ENCODE measurements around the gene AURKB.
"Not testable (repeated sequence)": the region's sequence is repeated elsewhere in the genome, so short reads cannot be mapped to it uniquely, and the experiment has no call there.

Gene AURKB

DNA sequence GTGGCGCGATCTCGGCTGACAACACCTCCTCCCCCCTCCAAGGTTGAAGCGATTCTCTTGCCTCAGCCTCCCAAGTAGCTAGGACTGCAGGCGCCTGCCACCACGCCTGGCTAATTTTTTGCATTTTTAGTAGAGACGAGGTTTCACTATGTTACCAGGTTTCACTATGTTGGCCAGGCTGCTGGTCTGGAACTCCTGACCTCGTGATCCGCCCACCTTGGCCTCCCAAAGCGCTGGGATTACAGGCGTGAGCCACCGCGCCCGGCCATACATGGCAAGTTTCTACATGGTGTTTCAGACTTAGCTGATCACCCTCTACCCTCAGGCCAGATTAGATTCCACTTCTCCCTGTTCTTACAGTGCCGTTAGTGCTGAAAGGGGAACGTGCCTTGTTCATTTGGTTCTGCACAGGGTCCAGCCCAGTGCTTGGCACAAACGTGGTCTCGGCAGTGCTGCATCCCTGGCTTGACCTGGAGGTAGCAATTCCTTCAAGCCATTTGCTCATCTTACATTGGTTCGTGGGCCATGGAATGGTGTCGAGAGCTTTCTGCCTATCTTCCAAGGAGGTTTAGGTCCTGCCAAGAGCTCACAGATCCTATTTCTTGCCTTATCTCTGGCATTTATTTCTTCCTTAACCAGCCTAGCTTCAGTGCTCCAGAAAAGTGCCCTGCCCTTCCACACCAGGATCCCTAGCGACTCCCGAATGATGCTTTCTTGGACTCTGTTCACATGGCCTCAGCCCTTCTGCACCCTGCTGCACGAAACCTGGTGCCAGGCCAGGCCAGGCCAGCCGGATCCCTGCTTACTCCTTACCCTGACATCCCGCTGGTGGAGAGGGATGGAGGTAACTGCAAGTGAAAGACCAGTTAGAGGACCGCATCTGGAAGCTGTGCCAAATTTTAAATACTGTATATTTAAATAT is 14.8 kb upstream of the AURKB start:
- DNase-seq (ENCODE audit: low spot score), result no peak

DNA sequence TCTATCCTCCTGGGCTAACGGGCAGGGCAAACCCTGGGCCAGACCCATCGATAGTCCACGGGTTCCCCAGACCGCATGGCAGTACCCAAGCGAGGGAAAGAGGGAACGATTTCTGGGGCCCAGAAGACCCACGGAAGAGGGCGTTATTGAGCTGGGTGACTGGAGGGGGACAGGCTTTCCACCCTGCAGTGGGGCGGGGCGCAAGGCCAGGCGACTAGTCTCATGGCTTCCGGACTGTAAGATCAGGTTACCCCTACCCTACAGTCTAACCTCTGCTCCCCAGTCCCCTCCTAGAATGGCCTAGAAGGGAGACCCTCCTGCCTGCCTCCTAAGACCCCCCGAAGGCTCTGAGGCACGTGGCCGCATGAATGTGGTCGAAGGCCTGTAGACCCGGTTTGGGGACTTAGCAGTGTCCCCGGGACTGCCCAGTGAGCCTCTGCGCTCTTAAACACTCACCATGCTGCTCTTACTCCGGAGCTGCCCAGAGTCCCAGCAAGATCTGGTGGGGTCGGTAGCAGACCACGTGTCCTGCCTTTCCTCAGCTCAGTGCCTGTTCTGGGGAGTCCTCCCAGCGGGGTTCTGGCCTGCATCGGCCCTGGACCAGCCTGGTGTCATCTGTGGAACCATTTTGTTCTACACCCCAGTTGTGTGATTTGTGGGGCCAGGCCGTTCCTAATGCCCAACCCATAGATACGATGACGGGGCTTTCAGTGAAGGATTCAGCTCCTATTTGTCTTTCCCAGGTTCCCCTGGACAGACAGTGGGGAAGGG is 13.2 kb upstream of the AURKB start:
- DNase-seq (ENCODE audit: low spot score), result peak; percentile 41

DNA sequence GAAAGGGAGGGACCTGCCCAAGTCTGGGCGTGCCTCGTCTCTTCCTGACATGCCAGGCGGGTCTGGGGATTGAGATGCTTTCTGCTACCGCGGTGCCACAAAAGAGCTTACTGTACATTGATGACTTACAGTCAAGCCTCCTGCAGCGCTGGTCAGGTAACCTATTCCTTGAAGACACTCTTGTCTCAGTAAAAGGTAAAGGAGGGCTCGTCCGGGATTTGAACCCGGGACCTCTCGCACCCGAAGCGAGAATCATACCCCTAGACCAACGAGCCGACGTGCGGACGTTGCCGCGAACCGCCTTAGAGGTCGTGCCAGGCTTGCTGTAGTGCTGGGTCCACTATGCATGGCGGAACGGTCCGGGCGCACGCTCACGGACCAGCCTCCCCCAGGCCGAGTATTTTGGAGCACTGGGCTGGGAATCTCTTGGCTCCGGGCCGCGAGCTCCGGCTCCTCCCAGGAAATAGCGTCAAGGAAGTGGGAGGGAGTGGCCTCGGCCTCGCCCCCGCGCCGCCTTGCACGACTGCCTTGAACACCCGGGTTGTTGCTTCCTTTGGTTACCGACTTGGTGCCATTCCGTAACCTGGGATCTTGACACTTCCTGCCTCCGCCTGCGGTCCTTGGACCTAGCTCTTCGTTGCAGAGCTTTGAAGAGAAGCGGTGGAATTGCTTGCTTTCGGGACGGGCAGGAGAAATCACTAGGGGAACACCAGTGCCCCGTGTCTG is 12.4 kb upstream of the AURKB start:
- peak; percentile 84 for DNase-seq (ENCODE audit: low spot score)

DNA sequence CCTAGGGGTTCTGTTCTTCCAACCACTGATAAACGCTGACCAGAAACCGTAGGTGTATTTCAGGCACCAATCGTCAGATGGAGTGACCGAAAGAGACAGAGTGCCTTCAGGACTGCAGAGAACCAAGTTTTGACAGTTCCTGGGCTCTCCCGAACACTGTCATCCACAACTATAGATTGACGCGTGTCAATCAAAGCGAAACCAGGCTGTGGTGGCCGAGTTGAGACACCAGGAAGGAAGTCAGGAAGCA is 11.9 kb upstream of the AURKB start:
- DNase-seq (ENCODE audit: low spot score), result no peak

DNA sequence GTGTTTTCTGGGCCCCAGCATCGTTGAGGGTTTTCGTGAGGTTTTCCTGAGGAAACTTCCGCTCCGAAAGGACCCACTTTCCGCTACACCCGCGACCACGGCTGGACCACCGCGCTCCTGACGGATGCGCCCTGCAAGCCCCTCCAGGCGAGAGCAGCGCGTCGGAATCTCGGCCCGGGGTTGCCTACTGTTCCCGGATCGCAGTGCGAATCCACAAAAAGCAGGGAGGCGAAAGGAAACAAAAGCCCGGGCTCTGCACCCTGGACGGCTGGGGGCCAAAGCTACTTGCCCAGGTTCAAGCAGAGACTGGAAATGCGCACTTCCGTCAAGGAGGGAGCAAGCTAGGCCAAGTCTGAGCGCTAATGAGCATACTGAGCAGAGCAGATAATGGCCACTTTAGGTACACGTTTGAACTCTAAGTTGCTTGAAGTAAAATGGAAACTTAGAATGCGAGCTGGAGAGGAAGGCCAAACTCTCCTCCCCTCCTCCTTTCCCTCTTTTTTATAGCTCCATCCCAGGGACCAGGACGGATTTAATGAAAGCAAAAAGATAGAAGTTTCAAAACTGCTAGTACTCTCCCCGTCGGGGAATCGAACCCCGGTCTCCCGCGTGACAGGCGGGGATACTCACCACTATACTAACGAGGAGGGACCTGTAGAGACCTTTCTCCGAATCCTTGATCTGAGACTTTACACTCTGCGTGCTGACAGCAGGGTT is 11.4 kb upstream of the AURKB start:
- DNase-seq (ENCODE audit: low spot score), result peak; percentile 86

DNA sequence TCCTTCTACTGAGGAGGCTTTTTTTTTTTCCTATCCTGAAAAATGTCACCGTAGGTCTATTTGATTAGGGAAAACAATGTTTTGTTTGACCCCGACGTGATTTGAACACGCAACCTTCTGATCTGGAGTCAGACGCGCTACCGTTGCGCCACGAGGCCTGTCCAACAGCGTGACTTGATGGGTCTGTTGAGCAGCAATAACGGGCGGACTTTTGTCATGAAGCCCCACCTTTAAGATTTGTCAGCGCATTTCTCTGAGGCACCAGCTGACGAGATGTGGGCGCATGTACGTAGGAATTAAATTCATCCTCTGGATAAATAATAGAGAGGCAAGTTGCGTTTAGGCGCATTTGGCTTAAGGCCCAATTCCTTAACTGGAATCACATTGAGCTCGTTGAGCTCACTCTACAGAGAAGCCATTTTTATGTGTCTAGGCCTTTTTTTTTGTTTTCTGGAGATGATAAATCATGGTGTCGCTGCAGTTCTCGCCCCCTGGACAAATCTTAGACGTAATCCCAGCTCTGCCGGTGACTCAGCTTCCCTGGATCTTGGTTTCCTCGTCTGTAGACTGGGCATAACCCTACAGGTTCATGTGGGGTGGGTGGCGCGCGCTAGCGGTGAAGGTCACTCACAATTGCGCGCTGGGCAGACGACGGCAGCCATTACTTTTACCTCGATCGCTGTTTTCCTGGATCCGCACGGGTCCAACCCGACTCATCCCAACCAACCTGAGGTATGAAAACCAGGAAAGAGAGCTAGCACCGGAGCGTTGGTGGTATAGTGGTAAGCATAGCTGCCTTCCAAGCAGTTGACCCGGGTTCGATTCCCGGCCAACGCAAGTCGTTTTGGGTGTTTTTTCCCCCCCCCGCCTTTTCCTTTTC is 10.6 kb upstream of the AURKB start:
- DNase-seq (ENCODE audit: low spot score), result peak; percentile 79

DNA sequence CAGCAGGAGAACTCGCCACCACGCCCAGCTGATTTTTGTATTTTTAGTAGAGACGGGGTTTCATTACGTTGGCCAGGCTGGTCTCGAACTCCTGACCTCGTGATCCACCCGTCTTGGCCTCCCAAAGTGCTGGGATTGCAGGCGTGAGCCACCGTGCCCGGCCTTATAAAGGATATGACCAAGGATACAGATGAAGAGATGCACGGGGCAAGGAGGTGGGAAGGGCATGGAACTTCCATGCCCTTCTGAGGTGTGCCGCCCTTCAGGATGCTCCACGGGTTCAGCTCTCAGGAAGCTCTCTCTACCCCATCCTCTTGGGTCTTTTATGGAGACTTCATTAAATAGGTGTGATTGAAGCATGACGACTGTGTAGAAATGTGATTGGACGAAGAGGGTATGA is 3.6 kb upstream of the AURKB start:
- not testable (repeated sequence) for DNase-seq (ENCODE audit: low spot score)

DNA sequence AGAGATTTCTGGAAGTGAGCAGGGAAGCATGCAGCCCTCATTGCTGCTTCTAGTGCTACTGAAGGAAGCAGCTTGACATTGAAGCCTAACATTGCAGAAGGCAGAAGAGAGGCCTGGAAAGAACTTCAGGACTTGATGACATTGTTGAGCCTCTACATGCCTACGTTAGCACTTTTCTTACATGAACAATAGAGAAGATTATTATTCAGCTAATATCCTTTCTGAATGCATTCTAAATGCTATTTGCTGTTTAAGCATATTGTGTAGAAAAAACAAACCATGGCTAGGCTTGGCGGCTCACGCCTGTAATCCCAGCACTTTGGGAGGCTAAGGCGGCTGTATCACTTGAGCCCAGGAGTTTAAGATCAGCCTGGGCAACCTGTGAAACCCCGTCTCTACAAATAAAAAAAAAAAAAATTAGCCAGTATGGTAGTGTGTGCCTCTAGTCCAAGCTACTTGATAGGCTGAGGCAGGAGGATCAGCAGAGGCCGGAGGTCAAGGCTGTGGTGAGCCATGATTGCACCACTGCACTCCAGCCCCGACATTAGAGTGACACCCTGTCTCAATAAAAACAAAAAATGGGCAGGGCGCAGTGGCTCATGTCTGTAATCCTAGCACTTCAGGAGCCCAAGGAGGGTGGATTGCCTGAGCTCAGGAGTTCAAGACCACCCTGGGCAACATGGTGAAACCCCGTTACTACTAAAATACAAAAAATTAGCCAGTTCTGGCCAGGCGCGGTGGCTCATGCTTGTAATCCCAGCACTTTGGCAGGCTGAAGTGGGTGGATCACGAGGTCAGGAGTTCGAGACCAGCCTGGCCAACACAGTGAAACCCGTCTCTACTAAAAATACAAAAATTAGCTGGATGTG is 2.2 kb upstream of the AURKB start:
- DNase-seq (ENCODE audit: low spot score), result no peak

DNA sequence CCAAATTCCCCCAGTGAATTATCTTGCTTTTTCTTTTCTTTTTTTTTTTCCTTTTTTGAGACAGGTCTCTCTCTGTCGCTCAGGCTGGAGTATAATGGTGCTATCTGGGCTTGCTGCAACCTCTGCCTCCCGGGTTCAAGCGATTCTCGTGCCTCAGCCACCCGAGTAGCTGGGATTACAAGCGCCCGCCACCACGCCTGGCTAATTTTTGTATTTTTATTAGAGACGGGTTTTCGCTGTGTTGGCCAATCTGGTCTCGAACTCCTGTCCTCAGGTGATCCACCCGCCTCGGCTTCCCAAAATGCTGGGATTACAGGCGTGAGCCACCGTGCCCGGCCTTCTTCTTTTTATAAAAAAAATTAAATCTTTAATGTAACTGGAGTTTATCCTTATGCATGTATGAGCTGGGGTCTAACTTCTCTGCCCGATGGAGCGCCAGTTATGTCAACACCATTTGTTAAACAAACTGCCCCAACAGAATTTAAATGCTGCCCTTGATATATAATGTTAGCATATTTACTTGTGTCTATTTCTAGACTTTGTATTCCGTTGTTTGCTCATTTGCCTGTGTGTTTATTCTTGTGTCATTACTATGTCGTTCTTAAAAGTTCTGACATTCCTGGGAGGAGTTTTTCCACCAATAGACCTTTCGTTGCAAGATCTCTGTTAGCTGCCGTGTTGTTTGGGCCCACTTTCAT is 535 bp upstream of the AURKB start:
- DNase-seq (ENCODE audit: low spot score), result no peak

DNA sequence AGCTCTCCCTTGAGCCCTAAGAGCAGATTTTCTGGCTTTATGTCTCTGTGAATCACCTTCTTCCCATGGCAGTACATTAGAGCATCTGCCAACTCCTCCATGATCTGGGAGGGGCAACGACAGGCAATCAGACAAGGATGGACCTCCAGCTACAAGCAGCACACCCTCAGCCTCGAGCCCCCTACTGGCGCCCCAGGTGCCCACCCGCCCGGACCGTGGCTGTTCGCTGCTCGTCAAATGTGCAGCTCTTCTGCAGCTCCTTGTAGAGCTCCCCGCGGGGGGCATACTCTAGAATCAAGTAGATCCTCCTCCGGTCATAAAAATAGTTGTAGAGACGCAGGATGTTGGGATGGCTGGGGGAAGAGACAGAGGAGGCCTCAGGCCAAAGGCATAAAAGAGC is 3.8 kb downstream of the AURKB start:
- DNase-seq (ENCODE audit: low spot score), result no peak

DNA sequence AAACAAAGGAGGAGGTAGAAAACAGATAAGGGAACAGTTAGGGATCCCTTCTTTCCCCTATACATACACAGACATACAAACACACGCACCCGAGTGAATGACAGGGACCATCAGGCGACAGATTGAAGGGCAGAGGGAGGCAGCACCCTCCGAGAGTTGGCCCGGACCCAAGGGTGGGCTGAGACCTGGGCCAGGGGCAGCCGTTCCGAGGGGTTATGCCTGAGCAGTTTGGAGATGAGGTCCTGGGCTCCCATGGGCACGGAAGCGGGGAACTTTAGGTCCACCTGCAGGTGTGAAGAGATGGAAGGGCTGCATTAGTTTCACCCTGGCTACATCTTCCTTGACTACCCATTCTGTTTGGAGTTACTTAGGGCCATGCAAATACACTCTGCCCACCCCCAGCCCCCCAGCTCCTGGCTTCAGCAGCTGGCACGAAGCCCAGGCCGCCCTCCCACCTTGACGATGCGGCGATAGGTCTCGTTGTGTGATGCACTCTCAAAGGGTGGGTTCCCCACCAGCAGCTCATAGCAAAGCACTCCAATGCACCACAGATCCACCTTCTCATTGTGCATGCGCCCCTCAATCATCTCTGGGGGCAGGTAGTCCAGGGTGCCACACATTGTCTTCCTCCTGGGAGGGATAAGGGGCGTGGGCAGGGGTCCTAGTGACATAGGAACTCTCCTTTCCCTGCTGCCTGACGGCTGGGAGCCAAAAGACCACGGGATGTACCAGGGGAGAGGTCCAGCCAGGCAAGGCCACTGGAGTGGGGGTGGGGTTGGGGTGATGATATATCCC is 5.4 kb downstream of the AURKB start:
- no peak for DNase-seq (ENCODE audit: low spot score)

DNA sequence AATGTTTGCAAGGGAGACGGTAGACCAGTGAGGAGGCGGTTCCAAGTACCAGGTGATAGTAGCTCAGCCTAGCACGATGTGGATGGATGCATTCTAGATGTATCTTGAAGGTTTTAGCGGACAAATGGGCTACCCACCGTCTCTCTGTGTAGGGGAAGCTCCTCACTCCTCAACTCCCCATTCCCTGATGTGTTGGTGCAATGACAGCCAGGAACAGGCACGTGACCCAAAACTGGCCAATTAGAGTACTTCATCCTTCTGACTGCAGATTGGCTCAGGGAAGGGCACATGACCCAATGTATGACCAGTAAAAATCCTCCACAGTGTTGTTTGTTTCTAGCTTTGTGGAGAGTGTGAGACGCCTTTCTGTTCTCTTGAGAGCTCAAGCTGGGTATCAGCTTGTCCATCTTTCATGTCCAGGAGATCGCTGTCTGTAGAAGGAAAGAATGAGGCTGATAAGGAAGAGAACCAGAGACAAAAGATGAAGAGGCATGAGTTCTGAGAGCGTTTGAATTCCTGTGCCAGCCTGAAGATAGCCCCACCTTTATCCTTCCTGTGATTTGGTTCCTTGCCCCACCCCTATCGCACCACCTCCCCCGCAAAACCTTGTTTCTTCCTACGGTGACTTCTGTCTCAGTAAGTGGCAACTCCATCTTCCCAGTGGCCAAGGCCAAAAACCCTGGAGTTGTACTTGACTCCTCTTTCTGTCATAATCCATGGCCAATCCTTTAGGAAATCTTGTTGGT is 18.1 kb downstream of the AURKB start:
- DNase-seq (ENCODE audit: low spot score), result peak; percentile 90

DNA sequence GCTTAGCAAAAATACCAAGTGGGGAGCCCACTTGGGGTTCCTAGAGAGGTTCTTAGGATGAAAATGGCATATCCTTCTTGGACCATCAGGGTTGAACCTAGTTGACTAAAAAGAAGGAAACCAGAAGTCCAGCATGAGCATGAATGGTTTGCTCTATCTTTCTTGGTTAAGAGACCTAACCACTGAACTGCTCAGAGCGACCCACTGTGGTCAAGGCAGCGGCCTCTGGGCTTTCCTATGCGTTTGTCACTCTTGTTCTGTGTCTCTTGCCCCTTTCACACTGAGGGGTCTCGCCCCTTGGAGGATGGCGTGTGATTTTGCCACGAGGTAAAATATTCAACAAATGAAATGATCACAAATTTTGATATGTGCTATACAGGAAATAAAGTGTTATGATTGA is 19.9 kb downstream of the AURKB start:
- no peak for DNase-seq (ENCODE audit: low spot score)

DNA sequence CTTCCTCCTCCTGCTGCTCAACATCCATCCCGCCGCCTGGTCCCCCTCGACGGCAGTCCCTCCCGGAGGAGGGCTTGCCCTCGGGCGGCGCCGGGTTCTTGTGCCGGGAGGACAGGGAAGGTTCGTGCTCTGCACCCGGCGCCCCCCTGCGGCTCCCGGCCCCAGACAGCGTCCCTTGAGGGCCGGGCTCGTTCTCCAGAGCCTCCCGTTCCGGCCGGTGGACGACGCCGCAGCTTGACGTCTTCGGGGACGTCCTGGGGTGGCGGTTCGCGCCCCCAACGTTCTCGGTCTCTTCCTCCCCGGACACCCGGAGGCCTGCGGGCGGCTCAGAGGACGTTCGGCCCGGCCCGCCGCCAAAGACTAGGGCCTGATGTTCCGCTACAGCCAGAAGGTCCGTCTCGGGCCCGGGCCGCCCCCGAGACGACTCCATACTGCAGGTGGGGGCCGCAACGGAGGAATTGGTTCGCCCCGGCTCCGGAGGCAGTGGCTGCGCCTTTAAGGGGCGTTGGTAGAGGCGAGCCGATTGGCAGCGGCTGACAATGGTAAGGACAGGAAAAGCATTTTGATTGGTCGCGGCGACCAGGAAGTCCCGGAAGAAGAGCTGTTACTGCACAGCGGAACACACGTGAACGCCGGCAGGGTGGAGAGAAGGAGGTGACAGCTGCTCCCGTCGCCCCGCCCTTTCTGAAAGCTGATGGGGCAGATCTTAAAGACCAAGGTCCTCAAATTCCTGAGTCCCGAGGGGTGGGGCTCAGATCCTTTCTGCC is 20.5 kb downstream of the AURKB start, which contains the start of gene BORCS6:
BORCS6 (minus strand) TSS at position 470 of the 767 bp plus-strand sequence; CDS start at position 430, 40 bp downstream.
- DNase-seq (ENCODE audit: low spot score), result peak; percentile 98

DNA sequence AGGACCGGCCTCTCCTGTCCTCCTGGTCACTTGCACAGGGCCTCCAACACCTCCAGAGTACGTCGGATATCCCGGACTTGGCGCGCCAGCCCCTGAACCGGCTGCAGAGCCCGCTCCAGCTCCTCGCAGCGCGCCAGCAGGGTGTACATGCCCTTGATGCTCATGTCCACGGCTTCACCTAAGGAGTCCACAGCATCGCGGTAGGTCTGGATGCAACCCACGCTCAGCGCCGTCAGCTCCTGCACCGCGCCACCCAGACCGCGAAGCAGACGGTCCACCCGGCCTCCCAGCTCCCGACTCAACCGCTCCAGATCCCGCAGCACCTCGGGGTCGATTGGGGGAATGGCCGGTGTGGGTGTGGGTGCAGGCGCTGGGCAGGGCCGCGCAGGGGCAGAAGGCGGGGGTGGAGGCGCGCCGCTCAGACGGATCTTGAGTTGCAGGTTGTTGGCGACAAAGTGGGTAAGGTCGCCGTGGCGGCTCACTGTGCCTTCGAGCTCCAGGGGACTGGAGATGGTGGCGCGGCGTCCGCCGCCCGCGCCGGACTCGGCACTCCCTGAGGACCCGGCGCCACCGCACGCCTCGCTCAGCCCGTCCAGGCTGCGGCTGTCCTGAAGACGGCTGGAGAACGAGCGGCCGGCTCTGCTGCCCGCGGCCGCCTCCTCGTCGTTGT is 21.2 kb downstream of the AURKB start:
- peak; percentile 18 for DNase-seq (ENCODE audit: low spot score)

DNA sequence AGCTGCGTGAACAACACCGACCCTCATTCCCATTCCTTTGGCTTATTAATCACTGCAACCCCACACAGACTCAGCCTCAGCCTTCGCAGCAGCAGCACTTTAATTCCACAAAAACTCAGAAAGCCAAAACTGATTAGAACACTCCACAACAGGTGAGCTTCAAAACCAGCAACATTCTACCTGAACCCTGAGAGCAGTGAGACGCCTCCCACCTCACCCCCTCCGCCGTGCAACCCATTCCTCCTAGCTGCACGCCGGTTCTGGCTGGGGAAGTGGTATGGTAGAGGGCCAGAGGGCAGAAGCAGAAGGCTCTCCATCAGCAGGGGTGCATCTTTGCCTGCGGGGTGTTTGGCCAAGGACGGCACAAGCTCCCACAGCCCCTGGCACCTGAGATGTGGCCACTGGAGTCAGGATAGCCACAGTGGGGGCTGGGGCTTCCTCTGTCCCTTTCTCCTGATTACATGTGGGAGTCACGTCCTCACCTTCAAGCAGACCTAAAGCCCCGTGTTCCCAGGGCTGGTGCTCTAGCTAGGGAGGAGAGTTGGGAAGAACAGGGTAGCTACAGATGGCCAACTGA is 22.0 kb downstream of the AURKB start:
- no peak for DNase-seq (ENCODE audit: low spot score)
